Left cardiac atrium (tissue), 4 donors: ENCODE measurements around the gene ACTL6A. TPM values are rescaled to one million over a fixed set of nuclear protein-coding genes. Genes with fewer than 3 reads are reported as not detected.

Source experiments
- ATAC-seq, 2 donors: fragments of 200-7000 bp; cut with Tn5 transposase; one replicate each; pipeline ENCODE4 v1.9.1; 2020; ENCODE audit warnings: mild to moderate bottlenecking in 2 of 2, moderate library complexity in 2 of 2
- DNase-seq: peaks from one replicate; pipeline ENCODE4 v3.0.0-alpha.2; 2020
- intact Hi-C, 2 donors: fragments of 100-400 bp; cut with DNase I; formaldehyde crosslinking; loops; one replicate each; pipeline versions ENCODE4 v1.14.1 to v1.15.1; 2022 to 2023
- total RNA-seq, 2 donors: library from RNA; stranded (reverse); fragmentation: NEBNext Ultra II Directional; extraction: Animal tissue kit (Norgen Biotek cat#: 25700); gene quantifications; one replicate each; pipeline ENCODE4 v1.2.1, GENCODE V29; 2021
- donor health status: DM: no; HTN: yes; CAD: no.
- donor health status: DM: no; HTN: yes; CAD: no; lungs with severe emphysema.
- donor health status: DM: yes; HTN: yes; CAD: no.
- donor health status: Dilated cardiomyopathy.

ACTL6A gene
- total RNA-seq, 2 donors from 2014 or later, result 23.1 to 27.0 TPM

GRCh38 chr3:179565496-179565895 lies 2.8 kb downstream of the ACTL6A start:
- ATAC-seq, result no peak
- DNase-seq, result no peak
- intact Hi-C loops, result no loop called here

DNA sequence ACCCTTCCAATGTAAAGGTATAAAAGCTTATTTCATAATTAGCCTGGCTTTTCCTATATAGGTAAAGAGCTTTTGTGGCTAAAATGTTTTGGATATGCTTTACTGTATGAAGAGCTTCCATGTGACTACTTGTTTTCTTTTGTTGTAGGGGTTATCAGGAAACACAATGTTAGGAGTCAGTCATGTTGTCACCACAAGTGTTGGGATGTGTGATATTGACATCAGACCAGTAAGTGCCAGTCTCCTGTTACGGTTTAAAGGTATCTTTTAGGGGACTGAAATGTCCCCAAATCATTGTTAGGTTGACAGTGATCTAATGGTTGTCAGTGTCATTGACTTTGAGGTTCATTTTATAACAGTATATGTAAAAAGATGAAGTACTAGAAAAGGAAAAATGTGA lies 18.3 kb downstream of the ACTL6A start:
- intact Hi-C loops, result no loop called here
- DNase-seq, result no peak
- no peak for ATAC-seq

GRCh38 chr3:179589143-179589542 lies 26.4 kb downstream of the ACTL6A start:
- ATAC-seq, result no peak
- no peak for DNase-seq
- intact Hi-C loops, result no loop called here

DNA sequence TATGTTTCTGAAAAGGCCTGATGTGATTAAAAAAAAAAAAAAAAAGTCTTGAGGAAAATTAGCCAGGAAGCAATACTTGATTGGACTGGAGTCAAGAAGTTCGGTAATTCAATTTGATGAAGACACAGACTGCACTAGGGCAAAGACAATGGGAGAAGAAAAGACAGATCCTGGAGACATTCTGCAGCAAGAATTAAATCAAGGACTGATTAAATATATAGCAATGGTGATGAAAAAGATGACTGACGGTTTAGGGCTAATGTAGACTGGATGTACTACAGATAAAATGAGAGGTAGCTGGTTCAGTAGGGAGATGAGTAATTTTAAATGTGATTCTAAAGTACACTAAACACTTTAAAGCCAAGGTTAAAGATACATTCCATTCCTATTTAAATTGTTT lies 27.9 kb downstream of the ACTL6A start:
- no peak for ATAC-seq
- intact Hi-C loops, result no loop called here
- no peak for DNase-seq

- intact Hi-C loops, result no loop called here
- no peak for DNase-seq
- ATAC-seq, result no peak
Observed at GRCh38 chr3:179591313-179591712, 28.6 kb downstream of the ACTL6A start.

GRCh38 chr3:179599531-179599930 lies 36.8 kb downstream of the ACTL6A start:
- intact Hi-C loops, result no loop called here
- DNase-seq (no peak), ATAC-seq (no peak)

DNA sequence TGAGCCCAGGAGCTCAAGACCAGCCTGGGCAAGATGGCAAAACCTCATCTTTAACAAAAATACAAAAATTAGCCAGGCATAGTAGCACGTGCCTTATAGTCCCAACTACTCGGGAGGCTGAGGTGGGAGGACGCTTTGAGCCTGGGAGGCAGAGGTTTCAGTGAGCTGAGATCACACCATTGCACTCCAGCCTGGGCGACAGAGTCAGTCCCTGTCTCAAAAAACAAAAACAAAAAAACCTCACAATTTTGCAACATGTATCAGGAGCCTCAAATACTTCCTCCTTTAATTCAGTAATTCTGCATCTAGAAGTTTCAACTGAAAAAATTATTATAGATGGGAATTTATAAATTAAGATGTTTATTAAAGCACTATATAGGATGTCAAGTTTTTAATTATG lies 40.6 kb downstream of the ACTL6A start:
- ATAC-seq, result no peak
- DNase-seq, result no peak
- intact Hi-C loops, result no loop called here

DNA sequence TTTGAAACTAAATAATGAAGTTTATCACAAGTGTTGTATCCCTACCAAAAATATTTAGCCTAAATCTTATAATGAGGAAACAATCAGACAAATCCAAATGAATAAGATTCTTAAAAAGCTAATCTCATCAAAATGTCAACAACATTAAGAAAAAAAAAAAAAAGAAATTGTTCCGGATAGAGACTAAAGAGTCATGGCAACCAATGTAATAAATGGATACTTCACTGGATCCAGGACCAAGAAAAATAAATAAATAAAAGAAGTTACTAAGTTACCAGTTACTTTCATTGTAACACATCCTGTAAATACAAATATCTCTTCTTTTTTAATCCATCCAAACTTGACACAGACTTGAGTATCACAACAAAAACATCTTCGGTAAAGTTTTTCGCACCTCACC lies 41.1 kb downstream of the ACTL6A start:
- no peak for DNase-seq
- ATAC-seq, result no peak
- intact Hi-C loops, result no loop called here

GRCh38 chr3:179604321-179605078 lies 41.8 kb downstream of the ACTL6A start, which contains the start of the genes MRPL47 and NDUFB5:
Gene MRPL47 (minus strand): TSS chr3:179604638. CDS start chr3:179604624, 14 bp downstream.
Gene NDUFB5 (plus strand): TSS chr3:179604794. CDS start chr3:179604816, 22 bp downstream.
- intact Hi-C loops, result no loop called here
- peak; percentile 95 for DNase-seq
- peak; percentile 100 for ATAC-seq

- no peak for DNase-seq
- ATAC-seq, result no peak
- intact Hi-C loops, result no loop called here
Observed at GRCh38 chr3:179606534-179607085, 43.9 kb downstream of the ACTL6A start.

DNA sequence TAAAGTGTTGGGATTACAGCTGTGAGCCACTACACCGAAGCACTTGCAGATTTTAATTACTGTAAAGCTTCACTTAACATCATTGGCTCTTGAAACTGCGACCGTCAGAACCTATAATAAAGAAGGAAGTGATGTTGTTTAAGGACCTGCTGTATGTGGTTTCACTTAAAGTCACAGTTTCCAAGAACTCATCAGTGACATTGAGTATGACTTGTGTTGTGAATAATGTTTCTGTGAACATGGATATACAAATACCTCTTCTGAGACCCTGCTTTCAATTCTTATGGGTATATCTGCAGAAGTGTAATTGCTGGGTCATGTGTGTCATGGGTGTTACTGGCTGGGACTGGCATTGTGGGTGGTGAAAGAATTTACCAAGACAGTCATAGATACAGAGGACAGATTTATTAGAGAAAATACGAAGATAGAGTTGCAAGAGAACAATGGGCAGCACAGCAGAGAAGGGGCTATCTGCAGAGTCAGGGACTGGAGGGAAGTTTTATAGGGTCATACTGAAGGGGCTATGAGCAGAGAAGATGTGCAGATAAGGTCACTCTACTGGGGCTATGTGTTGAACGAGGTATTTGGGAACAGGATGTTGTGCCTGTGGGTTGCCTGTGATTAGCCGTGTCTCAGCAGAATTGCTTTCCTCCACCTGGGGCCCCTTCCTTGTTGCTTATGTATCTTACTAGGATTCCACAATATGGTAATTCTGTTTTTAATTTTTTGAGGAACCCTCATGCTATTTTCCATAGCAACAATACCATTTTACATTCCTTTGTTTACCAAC lies 46.4 kb downstream of the ACTL6A start:
- intact Hi-C loops, result no loop called here
- no peak for DNase-seq
- ATAC-seq, result no peak

GRCh38 chr3:179610066-179610465 lies 47.3 kb downstream of the ACTL6A start:
- ATAC-seq (no peak), DNase-seq (no peak)
- intact Hi-C loops, result no loop called here

- intact Hi-C loops, result no loop called here
- no peak for DNase-seq
- ATAC-seq, result peak in 1 of 2 donors; percentile 19
Observed at GRCh38 chr3:179613807-179614206, 51.1 kb downstream of the ACTL6A start.

DNA sequence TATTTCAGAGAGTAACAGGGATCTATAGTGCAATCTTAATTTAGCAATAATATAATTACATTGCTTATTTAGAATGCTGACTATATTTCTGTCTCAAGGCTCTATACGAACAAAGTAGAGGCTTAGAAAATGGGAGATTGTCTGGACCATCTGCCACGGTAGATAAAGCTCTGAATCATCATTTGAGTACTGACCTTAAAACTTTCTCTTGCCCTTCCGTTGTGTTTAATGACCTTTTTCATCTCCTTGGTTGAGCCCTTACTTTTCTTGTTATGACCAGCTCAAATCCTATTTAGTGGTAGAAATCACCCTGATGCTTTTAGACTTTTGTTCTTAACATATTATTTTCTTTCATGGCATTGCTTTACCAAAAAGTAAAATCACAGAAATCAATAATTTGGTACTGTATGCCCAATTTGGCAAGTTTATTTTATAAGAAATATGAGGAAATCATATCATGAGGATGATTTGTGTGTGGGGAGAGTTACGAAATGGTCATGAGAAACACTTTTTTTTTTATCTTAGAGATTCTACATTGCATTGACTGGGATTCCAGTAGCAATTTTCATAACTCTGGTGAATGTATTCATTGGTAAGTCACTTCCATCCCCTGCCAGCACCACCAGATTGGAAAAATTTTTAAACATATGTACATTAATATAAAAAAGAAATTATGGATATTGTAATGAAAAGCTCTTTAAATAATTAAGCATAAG lies 52.9 kb downstream of the ACTL6A start:
- ATAC-seq, result no peak
- no peak for DNase-seq
- intact Hi-C loops, result no loop called here

DNA sequence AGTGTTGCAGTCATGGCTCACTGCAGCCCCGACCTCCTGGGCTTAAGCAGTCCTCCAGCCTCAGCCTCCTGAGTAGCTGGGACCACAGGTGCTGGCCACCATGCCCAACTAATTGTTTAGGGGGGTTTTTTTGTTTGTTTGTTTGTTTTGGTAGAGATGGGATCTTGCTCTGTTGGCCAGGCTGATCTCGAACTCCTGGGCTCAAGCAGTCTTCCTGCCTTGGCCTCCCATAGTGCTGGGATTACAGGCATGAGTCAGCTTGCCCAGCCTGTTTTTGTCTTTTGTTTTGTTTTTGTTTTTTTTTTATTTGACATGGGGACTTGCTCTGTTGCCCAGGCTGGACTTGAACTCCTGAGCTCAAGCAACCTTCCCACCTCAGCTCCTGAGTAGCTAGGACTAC lies 59.3 kb downstream of the ACTL6A start:
- ATAC-seq (no peak), DNase-seq (no peak)
- intact Hi-C loops, result no loop called here

- DNase-seq (no peak), ATAC-seq (no peak)
- intact Hi-C loops, result no loop called here
Observed at GRCh38 chr3:179624451-179624850, 61.7 kb downstream of the ACTL6A start.

GRCh38 chr3:179630753-179631451 lies 68.2 kb downstream of the ACTL6A start:
- intact Hi-C loops, result no loop called here
- DNase-seq (no peak), ATAC-seq (no peak)
